ENCODE data around the gene ARID1A.

Gene ARID1A

DNA sequence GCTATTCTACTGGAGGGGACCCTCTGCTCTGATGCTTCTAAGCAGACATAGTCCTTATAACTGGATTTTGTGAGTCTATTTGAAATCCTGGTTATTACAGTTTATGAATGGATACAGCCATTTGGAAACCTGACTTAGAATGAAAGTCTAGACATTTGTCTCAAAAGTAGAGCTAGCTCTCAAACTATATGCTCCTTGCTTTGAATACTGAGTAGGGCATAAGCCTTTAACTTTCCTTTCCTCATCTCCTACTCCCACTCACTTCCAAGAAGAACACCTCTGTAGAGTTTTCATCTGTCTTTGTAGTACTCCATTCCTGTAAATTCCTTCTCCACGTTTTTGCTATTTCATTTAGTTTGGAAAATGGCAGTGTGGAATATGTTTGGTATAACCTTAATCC is 9.0 kb upstream of the ARID1A start:
- no peak for DNase-seq (ENCODE audit: low read depth)
- TF ChIP-seq, protein P1, sequence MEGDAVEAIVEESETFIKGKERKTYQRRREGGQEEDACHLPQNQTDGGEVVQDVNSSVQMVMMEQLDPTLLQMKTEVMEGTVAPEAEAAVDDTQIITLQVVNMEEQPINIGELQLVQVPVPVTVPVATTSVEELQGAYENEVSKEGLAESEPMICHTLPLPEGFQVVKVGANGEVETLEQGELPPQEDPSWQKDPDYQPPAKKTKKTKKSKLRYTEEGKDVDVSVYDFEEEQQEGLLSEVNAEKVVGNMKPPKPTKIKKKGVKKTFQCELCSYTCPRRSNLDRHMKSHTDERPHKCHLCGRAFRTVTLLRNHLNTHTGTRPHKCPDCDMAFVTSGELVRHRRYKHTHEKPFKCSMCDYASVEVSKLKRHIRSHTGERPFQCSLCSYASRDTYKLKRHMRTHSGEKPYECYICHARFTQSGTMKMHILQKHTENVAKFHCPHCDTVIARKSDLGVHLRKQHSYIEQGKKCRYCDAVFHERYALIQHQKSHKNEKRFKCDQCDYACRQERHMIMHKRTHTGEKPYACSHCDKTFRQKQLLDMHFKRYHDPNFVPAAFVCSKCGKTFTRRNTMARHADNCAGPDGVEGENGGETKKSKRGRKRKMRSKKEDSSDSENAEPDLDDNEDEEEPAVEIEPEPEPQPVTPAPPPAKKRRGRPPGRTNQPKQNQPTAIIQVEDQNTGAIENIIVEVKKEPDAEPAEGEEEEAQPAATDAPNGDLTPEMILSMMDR (IDR thresholded peaks at IDR 0.05; ENCODE audit: insufficient read depth, low read depth, low read length, missing control alignments), result no peak
- no peak overlapping the region for H3K4me3 ChIP-seq (ENCODE audit: low read depth, low read length)

DNA sequence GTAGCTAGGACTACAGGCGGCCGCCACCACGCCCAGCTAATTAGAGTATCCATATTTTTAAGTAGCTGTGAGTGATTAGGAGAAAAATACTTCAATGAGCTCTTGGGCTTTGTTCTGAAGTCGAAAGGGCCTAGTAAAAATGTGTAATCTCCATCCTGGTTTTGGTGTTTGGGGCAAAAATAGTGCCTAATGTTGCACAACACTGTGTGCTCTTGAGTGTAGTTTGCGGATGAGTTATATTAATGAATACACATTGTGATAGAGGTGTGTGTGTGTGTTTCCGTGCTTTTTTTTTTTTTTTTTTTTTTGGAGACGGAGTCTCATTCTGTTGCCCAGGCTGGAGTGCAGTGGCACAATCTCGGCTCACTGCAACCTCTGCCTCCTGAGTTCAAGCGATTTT is 6.3 kb upstream of the ARID1A start:
- TF ChIP-seq, protein P1 (IDR thresholded peaks at IDR 0.05; ENCODE audit: insufficient read depth, low read depth, low read length, missing control alignments), result no peak
- DNase-seq (ENCODE audit: low read depth), result no peak
- no peak overlapping the region for H3K4me3 ChIP-seq (ENCODE audit: low read depth, low read length)

DNA sequence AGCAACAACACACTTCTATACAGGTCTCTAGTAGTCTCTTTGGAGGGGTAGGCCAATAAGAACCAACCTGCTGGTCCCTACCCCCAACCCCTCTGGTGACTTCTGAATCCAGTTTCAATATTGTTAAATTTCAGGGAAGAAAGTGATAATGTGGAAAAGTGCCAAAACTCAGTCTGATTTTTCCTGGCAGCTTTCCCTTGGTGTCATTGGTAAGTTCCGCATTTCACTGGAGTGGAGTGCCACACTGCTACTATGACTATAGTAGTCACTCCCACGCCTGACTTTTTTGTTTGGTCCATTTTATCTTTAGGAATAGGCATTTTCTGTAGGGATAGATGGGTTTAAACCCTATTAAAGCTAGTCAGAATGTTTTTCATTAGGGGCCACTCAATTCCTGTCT is 5.7 kb upstream of the ARID1A start:
- DNase-seq (ENCODE audit: low read depth), result no peak
- no peak overlapping the region for H3K4me3 ChIP-seq (ENCODE audit: low read depth, low read length)
- TF ChIP-seq, protein P1 (IDR thresholded peaks at IDR 0.05; ENCODE audit: insufficient read depth, low read depth, low read length, missing control alignments), result no peak

DNA sequence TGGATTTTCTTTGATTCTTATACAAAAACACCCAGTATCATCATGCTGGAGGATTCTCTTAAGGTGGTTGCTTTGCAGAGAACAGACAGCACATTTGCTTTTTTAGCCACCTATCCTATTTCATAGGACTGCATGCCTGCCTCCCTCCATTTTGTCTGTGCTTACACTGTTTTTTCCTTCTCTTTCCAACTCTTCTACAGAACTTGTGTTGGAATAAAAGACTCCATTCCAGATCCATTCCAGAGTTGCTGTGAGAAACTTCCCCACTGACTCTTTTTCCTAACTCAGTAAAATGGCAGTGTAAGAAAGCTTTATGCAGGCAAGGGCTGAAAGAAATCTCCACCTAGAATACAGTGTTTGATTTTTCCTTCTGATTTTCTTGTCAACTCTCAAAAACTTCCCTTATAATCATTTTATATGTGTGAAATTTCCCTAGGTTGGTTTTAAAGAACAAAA is 5.2 kb upstream of the ARID1A start:
- no peak for DNase-seq (ENCODE audit: low read depth)

DNA sequence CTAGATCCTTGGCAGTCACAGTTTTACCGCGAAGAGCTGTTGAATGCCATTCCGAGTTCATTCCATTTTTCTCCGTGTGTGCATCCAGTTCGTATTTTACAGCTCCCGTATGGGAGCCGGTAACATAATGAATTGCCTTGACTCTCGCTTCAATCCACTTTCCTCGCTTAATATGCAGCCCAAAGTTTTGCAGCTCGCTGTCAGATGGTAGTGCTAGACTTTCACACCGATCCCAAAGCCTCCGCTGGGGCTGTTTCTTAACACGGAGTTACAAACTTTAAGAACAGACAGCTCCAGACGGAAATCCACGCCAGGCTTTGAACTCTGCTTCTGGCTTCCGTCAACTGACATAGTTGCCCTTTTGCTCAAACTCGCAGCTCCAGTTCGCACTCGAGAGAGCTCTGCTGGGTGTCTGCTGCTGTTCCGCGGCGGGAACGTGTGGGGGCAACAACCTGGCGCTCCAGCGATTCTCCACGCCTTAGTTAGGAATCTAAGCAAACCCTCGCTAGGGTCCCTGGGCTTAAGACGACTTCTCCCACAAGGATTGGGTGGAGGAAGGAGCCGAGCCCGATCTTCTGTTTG is 3.5 kb upstream of the ARID1A start:
- DNase-seq (ENCODE audit: low read depth), result peak; percentile 94
- H3K4me3 ChIP-seq (ENCODE audit: low read depth, low read length), result peak overlapping the region; percentile 81
- TF ChIP-seq, protein P1 (IDR thresholded peaks at IDR 0.05; ENCODE audit: insufficient read depth, low read depth, low read length, missing control alignments), result no peak

More for the DNA sequence above, 5.2 kb upstream of the ARID1A start:
- TF ChIP-seq, protein P1 (IDR thresholded peaks at IDR 0.05; ENCODE audit: insufficient read depth, low read depth, low read length, missing control alignments), result no peak
- no peak overlapping the region for H3K4me3 ChIP-seq (ENCODE audit: low read depth, low read length)

DNA sequence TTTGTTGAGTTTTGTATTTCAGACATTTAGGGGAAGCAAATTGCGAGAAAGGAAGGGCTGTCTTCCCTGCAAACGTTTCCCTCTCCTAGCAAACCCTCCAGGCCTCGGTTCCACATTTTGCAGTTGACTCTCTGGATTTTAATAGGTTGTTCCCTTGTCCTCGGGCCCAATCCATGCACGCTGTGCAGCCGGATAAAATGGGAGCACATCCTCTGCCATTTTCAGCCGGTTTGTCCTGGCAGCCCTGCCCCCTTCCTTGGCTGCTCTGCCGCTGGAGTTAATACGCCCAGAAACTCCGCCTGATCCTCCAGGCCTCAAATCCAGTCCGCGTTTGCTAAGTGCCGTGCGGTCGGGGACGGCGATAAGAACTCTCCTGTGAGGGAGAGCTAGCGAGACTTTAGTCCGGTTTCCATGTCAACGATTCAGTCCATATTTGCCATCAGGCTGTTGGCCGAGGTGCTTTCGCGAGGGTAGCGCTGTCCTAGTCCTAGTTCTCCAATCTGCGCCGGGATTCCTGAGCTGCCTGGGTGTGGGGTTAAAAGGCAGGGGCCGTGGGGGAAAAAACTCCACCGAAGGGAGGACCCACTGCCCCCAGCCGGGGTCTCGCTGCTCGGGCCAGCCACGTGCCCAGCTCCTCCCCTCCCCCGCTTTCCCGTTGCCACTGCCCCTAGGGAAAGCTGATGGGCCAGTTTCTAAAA is 2.9 kb upstream of the ARID1A start:
- TF ChIP-seq, protein P1 (IDR thresholded peaks at IDR 0.05; ENCODE audit: insufficient read depth, low read depth, low read length, missing control alignments), result no peak
- H3K4me3 ChIP-seq (ENCODE audit: low read depth, low read length), result peak overlapping the region; percentile 81
- peak; percentile 98 for DNase-seq (ENCODE audit: low read depth)

All from GM12865 (cell line).